ENCODE measurements around the gene CLASP1. TPM values are rescaled to one million over a fixed set of nuclear protein-coding genes. Genes with fewer than 3 reads are reported as not detected.
"Not testable (repeated sequence)": the region's sequence is repeated elsewhere in the genome, so short reads cannot be mapped to it uniquely, and the experiment has no call there.

Gene CLASP1
- total RNA-seq, 1 experiment from 2014 or later: 21.2 TPM

DNA sequence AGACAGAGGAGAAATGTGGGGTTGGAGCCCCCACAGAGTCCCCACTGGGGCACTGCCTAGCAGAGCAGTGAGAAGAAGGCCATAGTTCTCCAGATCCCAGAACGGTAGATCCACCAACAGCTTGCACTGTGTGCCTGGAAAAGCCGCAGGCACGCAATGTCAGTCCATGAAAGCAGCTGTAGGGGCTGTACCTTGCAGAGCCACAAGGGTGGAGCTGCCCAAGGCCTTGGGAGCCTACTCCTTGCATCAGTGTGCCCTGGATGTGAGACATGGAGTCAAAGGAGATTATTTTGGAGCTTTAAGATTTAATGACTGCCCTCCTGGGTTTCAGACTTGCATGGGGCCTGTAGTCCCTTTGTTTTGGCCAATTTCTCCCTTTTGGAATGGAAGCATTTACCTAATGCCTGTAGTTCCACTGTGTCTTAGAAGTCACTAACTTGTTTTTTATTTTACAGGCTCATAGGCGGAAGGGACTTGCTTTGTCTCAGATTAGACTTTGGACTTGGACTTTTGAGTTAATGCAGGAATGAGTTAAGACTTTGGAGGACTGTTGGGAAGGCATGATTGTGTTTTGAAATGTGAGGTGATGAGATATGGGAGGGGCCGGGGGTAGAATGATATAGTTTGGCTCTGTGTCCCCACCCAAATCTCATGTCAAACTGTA lies 274.7 kb downstream of the CLASP1 start:
- DNase-seq (ENCODE audit: low read depth): not testable (repeated sequence)

DNA sequence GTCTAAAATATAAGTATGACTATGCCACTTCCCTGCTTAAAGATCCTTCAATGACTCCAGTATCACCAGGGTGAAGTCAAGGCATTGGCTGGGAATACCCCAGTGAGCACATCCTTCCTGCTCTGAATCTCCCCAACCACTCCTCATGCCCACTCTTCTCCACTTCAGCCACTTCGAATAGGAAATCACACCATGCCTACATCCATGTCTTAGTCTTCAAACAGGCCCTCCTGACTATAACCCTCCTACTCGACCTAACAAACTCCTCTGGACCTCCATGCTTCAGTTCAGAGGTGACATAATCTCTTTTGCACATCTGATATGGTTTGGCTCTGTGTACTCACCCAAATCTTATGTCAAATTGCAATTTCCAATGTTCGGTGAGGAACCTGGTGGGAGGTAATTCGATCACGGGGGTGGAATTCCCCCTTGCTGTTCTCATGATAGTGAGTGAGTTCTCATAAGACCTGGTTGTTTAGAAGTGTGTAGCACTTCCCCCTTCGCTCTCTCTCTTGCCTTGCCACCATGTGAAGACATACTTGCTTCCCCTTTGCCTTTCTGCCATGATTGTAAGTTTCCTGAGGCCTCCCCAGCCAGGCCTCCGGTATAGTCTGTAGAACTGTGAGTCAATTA lies 276.4 kb downstream of the CLASP1 start:
- DNase-seq (ENCODE audit: low read depth): no peak

DNA sequence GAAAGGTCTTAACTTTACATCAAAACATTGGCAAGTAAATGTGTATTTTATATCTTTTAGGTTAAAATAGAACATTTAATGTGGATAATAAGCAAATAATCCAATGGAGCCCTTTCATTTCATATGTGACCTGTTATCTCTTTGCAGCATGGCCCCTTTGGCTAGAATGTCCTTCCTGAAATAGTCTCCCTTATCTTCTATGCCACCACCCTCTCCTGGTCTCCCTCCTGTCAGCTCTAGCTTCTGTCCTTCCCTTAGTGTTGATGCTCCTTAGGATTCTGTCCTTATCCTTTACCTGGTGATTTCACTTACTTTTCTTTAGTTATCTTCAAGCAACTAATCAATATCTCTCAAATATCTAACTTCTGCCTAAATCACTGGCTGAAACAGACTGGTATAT lies 277.2 kb downstream of the CLASP1 start:
- DNase-seq (ENCODE audit: low read depth): no peak

DNA sequence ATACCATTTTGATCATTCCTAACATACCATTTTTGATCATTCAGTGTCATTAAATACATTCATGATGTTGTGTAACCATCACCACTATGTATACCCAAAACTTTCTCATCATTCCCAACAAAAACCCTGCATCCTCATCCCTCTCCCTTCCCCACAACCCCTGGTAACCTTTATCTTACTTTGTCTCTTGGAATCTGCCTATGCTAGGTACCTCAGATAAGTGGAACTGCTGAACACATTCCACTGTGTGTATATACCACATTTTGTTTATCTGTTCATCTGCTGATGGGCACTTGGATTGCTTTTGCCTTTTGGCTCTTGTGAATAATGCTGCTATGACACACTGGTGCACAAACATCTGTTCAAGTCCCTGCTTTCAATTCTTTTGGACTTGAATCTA lies 280.4 kb downstream of the CLASP1 start:
- no peak for DNase-seq (ENCODE audit: low read depth)

DNA sequence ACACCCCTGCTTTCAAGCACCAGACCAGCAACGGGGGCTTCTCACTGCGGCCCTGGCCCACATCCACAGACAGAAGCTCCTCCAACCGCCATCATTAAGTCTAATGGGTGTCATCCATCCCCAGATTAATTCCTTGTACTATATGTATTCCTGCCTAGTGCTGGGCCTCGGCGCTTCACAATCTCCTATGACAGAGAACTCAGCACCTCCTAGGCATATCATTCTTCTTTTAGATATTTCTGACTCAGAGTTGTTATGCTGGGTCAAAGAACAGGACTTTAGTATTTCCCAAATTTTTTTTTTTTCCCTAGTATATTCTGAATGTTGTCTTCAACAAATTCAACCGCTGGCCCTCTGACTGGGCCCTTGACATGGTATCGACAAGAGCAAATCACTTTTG lies 281.1 kb downstream of the CLASP1 start:
- DNase-seq (ENCODE audit: low read depth): no peak

DNA sequence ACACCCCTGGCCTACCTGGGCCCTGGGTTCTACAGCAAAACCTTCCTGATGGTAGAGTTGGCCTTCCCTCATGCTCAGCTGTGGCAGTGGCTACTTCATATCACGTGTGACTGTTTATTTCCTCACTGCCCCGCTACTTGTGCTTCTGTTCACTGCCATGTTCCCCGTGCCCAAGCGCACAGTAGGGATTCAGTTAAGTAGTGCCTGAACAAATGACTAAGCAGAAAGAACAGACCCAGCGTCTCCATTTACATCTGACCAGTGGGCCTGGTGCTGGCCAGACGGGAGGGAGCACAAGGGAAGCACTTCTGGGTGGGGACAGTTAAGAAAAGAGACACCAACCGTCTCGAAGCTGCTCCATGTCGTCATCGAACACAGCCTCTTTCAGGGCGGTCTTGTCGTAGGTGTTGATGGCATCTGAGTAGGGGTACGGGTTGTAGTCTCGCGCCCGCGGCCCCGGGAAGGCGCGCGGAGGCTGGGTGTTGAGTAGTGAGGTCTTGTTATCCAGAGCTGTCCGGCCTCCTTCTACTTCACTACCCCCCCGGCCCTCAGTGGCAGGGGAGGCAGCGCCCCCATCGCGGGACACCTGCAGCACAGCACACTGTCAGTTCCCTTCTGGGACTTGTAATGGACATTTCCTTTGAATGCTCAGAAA lies 281.9 kb downstream of the CLASP1 start:
- DNase-seq (ENCODE audit: low read depth): no peak

DNA sequence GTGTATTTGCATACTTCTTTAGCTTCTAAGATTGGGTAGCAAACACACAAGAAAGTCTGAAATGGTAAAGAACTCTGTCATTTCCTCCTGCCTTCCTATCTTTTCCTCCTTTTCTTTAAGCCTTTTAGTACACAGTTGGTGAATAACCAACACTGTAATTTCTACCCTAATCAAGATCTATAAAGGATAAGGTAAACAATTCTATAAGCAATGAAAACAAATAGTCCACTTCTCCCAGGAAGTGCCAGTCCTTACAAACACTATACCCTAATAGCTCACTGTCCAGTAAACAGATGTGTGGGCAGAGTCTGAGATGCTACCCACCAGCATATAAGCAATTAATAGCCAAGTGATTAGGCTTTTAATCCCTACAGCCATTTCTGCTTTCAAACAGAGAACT lies 283.2 kb downstream of the CLASP1 start:
- no peak for DNase-seq (ENCODE audit: low read depth)

DNA sequence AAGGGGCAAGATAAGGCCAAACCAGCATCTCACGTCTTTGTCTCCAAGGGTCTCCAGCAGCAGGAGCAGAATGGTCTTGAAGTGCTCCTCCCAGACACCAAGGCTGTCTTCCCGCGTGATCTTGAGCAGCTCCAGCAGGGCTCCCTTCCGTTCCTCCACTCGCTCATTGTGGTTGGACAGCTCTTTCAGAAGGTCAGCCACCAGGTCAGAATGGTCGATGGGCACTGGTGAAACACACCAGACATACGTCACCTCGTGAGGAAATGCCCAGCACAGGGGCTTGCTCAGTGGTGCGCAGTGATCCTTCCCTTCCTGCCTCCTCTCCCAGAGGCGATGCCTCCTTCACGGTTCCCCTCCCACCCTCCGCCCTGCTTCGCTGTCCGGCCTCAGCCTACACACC lies 284.2 kb downstream of the CLASP1 start:
- DNase-seq (ENCODE audit: low read depth): no peak

DNA sequence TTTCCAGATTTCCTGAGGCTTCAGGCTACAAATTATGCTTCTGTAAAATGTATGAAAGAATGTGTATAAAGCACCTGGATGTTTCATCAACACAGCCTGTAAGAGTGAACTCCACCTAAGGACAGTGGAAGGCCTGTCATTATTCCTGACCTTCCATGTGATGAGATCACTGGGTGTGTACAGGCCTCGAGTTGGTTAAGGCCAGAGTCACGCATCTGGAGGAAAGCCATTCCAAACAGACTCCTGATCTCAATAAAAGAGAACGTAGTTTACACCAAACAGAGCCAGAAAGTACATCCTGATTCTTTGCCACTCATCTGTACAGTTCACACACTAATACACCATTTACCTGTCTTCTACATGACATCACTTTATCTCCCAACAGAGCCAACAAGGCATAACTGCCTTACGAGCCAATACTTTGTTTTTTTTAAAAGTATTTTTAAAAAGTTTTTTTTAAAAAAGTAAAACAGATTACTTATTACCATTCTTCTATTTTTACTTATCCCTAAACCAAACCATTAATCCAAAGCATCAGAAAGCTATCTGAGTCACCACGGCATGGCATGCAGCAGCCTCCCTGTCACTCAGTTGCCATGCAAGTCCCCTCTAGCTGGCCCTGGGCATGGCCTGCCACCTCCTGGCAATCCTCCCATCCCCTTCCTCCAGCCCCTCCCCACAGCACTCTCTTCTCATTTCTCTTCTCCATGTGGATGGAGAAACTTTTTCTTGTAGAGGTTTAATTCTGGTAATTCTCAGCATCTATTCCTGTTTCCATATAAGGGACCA lies 285.4 kb downstream of the CLASP1 start:
- peak; percentile 72 for DNase-seq (ENCODE audit: low read depth)

DNA sequence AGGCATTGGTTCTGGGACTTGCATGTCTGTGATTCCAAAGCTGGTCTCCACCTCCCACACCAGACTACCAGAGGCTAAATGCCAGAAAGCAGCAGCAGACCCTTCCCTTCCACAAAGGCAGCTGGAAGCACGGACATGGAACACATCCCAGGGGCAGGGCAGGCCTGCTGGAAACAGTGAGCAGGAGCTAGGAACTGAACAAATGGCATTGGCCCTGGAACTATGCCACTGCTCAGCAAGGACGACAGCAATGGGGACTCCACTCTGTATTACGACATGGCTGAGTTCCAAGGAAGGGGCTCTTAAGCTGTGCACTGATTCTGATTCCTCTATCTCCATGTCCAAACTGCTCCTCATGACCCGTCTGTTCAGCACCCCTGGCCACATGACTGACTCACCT lies 286.5 kb downstream of the CLASP1 start:
- no peak for DNase-seq (ENCODE audit: low read depth)

DNA sequence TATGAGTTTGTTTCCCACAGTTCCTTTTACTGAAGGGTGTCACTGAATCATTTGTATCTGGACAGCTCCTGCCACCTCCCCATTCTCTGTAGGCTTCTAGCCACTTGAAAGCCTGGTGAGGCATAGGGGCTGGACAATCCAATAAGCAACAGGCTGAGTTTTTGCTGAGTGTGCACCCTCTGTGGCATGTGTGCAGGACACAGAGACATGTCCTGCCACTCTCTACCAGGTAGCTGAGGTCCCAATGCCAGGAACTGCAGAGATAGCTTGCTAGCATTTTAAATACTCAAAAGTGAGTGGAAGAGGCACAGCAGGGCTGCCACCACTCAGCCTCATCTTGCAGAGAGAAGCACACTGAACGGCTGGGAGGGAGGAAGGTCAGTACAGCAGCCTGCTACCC lies 287.0 kb downstream of the CLASP1 start:
- no peak for DNase-seq (ENCODE audit: low read depth)

DNA sequence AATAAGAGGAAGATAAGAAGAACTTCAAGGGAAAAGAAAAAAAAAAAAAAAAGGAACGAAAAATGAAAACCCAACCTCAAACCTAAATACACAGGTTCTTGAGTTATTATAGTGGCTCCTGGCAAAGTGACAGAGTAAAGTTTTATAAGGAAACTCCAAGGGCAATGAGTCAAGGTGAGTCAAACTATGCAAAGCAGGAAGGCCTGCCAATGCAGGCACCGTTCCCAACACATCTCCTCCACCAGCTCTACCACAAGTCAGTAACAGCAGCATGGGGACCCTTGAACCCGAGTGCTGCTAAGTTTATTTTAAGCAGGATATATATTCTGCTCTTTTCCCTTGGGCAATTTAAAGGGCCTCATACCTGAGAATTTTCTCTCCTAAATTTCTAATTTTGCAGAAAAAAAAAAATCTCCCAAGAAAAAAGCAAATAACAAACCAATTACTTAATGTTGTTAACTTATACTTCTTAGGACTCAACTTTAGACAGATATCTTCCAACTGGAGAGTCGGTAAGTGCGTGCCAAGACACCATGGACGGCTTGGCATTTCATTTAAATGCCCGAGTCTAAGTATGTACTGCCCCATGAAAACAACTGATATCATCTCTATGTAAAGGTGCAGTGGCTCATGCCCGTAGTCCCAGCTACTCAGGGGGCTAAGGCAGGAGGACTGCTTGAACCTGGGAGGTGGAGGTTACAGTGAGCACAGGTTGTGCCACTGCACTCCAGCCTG lies 288.5 kb downstream of the CLASP1 start:
- peak; percentile 90 for DNase-seq (ENCODE audit: low read depth)

DNA sequence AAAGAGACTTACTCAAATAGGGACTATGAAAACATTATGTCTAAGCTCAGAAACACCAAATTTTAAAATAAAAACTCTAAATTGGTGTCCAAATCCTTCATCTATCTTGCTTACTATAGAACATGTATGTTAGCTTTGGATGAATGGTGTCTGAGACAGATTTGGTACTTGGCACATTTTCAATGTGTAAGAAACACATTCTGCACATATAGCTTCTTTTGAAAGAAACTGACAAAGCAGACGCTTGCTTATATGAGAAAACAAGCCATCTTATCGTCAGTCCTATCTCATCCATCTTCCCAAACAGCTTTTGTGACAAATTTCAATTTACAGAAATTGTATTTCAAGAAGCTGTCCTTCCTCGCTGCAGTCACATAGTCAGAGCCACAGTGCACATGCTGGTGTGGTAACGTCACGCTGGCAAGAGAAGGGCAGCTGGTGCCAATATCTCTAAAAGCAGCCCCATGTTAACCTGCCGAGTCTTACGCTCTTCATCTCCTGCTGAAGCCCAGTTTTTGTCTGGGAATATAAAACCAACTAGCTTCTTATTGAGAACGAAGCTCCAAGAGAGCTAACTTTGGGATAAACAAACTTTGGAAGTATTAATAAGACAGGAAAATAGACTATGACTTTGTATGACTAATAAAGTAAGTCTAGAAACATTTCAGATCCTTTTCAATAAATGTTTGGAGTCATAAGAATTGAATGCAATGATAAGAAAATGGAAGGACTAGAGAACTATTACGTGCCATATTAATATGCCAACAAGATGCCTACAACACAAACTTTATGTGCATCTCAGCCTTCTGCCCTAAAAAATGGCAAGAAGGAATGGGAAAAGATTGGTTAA lies 289.3 kb downstream of the CLASP1 start:
- no peak for DNase-seq (ENCODE audit: low read depth)

DNA sequence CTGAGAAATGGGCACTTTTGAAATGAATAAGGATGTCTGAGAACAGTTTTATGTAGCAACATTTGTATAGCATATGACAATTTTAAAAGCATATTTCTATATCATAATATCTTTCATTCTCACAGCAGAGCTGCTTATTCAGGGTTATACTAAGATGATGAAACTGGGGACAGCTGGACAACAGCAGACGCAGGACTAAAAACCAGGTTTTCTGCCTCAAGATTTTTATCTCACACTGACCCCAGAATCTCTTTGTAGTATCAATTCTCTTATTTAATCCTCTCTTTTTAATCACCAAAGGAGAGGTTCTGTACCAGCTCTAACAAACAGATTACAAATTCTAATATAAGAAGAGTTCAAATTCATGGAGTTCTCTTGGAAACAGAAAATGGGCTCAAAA lies 290.1 kb downstream of the CLASP1 start:
- no peak for DNase-seq (ENCODE audit: low read depth)

DNA sequence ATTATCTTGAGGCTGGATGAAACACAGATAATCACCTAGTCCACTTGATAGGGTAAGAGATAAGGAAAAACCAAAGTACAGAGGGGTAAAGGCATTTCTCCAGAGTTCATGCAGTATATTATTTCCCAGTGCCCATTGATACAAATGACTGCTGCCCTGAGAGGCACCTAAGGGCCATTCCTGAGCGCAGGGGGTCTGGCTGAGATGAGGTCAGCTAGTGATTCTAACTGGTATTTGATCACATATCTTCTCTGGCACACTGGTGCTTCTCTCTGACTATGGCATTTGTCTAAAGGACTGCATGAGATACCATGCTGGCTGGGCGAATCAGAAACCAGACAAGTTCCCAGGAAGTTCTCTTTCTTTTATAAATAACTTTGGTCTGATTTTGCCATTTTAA lies 291.0 kb downstream of the CLASP1 start:
- DNase-seq (ENCODE audit: low read depth): no peak

DNA sequence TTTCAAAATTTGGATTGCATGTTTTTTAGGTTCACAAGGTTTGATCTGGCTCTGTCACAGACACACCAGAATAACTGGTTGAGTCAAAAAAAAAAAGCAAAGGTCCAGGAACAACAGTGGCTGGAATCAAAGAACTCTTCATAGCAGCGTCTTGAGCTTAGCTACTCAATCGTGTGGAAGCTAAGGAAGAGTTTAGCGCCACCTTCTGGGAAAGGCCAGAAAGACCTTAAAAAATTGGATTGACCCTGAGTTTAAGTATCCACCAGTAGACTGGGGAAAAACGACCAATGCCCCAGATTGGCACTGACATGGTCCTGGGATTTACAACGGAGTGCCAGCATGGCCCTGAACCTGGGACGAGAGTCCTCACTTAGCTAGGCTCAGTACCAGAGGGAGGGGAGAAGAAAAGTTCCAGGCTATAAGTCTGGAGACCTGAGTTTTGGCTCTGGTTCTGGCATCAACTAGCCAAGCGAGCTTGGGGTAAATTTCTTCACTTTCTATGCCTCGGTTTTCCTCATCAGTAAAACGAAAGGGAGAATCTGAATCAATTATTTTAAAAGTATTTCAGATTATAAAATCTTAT lies 293.1 kb downstream of the CLASP1 start:
- peak; percentile 54 for DNase-seq (ENCODE audit: low read depth)

DNA sequence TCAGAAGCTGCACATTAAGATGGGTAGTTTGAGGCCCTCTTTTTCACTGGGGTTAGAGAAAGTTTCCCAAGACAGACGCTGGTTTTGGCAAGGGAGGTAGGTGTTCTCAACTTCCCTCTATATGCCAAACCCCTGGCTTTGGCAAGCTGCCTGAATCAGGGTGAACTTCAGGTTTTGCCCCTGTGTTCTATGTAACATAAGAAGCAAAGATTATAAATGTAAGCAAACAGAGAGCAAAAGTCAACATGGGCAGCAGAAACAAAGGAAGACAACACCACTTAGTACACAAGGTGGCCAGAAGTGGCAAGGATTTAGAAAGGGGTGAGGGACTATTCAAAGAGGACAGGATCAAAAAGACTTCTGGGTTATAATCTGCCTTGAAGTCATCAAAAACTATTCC lies 293.8 kb downstream of the CLASP1 start:
- no peak for DNase-seq (ENCODE audit: low read depth)

DNA sequence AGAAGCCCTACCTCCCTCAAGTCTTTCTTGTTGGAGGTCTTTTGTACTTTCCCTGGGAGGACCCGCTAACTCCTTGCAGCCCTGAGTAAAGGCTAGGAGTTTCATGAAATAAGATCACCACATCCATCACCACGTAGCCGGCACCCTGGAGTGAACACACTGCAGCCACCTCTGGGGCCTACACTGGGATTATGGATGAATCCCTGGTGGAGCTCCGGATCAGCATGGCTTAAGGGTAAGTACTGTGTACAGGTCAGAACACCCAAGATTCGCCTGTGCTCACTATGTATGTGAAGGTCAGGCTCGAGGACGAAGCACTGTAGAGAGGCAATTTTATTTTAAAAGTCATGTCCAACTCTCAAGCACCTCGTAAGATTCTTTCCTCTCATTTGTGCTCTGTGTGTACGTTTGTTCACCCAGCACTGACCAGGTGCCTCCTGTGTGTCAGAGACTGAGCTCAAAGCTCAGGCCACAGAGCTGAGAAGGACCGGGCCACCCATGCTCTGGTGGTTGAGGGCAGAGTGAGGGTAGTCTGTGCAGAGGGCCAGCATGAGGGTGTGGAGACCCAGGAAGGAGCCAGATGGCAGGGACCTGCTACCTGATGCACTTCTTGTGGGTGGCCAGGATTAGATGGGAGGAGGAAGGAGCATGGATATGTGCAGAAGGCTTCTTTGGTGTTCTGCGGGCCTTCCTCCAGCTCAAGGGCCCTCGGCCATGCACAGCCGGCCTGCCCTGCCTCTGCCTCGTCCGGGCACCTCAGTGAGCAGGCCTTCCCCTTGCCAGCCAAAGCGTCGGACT lies 297.5 kb downstream of the CLASP1 start:
- DNase-seq (ENCODE audit: low read depth): no peak

DNA sequence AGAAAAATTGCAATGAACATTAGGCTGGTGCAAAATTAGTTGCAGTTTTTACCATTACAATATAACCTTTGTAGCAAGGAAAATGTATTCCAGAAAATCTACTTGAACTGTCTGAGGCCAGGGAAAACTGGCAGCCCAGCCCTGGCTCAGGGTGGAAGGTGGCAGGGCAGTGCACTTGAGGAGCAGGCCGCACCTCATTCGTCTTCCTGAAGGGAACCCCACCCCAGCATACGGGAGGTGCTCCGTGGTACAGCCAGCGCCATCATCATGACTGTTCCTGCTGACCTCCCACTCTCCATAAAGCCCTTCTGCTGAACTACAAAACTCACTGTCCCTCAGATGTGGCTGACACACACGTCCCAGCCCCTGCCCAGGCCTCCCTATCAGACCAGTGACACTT lies 298.4 kb downstream of the CLASP1 start:
- DNase-seq (ENCODE audit: low read depth): no peak

DNA sequence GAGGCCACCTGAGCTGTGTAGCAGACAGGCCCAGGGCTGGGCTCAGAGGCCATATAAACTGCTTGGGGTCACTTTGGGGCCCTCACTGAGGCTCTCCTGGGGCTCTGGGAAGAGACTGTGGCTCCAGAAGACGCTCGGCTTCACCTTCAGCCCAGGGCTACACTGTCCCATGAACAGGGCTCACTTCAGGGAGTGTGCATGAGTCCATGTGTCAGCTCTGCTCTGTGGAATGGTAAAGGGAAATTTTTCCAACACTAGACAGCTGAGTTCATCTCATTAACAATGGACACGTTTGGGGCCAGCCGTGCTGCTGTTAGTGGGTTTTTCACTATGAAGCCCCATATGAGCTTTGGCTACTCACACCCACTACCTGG lies 298.9 kb downstream of the CLASP1 start:
- no peak for DNase-seq (ENCODE audit: low read depth)

All from Daoy (cell line).